ENCODE measurements around the gene KLHL3.
A peak's percentile ranks its signal among the peaks of the same experiment; 100 is the strongest.
"Not testable (repeated sequence)": the region's sequence is repeated elsewhere in the genome, so short reads cannot be mapped to it uniquely, and the experiment has no call there.

Gene KLHL3

GRCh38 chr5:137735555-137736284, at the start of gene KLHL3:
KLHL3 (minus strand) TSS chr5:137736089; CDS start chr5:137735646, 443 bp downstream.
- Histone ChIP-seq H4K20me1 (no peaks in the 10 kb centered on the region), H3K4me3 (peak within 1 kb of the TSS; percentile 66), H3K4me1 (peaks cover 32% of the 10 kb centered on the region), H3K4me2 (peak within 1 kb of the TSS; percentile 85), H3K27ac (peak within 1 kb of the TSS; percentile 57), H3K27me3 (no peaks in the 10 kb centered on the region), H3K9me3 (peaks cover 5% of the 10 kb centered on the region; the same call in 1 of the 2 replicates), H3K9ac (peak within 1 kb of the TSS; percentile 79), H3K36me3 (no peaks in the 10 kb centered on the region)
- no peak for TF ChIP-seq Cebpa-rat (IDR thresholded peaks at IDR 0.05)

GRCh38 chr5:137782984-137783536, 47.2 kb upstream of the KLHL3 start:
- Histone ChIP-seq H3K9me3 (no peaks in the 10 kb centered on the region), H3K4me3 (no peak overlapping the region), H3K27ac (no peak overlapping the region), H3K36me3 (no peaks in the 10 kb centered on the region), H3K4me1 (no peaks in the 10 kb centered on the region), H3K27me3 (no peaks in the 10 kb centered on the region), H4K20me1 (no peaks in the 10 kb centered on the region), H3K4me2 (no peak overlapping the region), H3K9ac (no peak overlapping the region)
- no peak for TF ChIP-seq Cebpa-rat (IDR thresholded peaks at IDR 0.05)

- Histone ChIP-seq H3K27ac (no peak overlapping the region), H3K4me2 (no peak overlapping the region), H3K4me3 (no peak overlapping the region), H3K4me1 (no peaks in the 10 kb centered on the region), H3K9ac (no peak overlapping the region), H4K20me1 (no peaks in the 10 kb centered on the region), H3K36me3 (no peaks in the 10 kb centered on the region), H3K27me3 (no peaks in the 10 kb centered on the region), H3K9me3 (no peaks in the 10 kb centered on the region)
- TF ChIP-seq Cebpa-rat (IDR thresholded peaks at IDR 0.05): no peak
Observed at GRCh38 chr5:137782055-137782454, 46.2 kb upstream of the KLHL3 start.

GRCh38 chr5:137778772-137779564, 43.1 kb upstream of the KLHL3 start:
- no peak overlapping the region for H3K4me3 ChIP-seq
- no peaks in the 10 kb centered on the region for H3K9me3 ChIP-seq
- H3K27me3 ChIP-seq: no peaks in the 10 kb centered on the region
- H3K4me1 ChIP-seq: no peaks in the 10 kb centered on the region
- no peaks in the 10 kb centered on the region for H3K36me3 ChIP-seq
- TF ChIP-seq Cebpa-rat (IDR thresholded peaks at IDR 0.05): no peak
- no peak overlapping the region for H3K4me2 ChIP-seq
- no peaks in the 10 kb centered on the region for H4K20me1 ChIP-seq
- H3K27ac ChIP-seq: no peak overlapping the region
- H3K9ac ChIP-seq: no peak overlapping the region

GRCh38 chr5:137767937-137768336, 32.0 kb upstream of the KLHL3 start:
- H4K20me1 ChIP-seq, H3K4me1 ChIP-seq, H3K27me3 ChIP-seq, H3K4me3 ChIP-seq, H3K36me3 ChIP-seq, H3K27ac ChIP-seq, H3K4me2 ChIP-seq, H3K9ac ChIP-seq: not testable (repeated sequence)
- H3K9me3 ChIP-seq: peaks cover 33% of the 10 kb centered on the region

GRCh38 chr5:137761566-137761965, 25.7 kb upstream of the KLHL3 start:
- H4K20me1 ChIP-seq: no peaks in the 10 kb centered on the region
- H3K4me3 ChIP-seq: no peak overlapping the region
- peaks cover 5% of the 10 kb centered on the region for H3K9me3 ChIP-seq
- no peak overlapping the region for H3K4me2 ChIP-seq
- no peak overlapping the region for H3K27ac ChIP-seq
- H3K27me3 ChIP-seq: no peaks in the 10 kb centered on the region
- TF ChIP-seq Cebpa-rat (IDR thresholded peaks at IDR 0.05): no peak
- no peak overlapping the region for H3K9ac ChIP-seq
- H3K4me1 ChIP-seq: no peaks in the 10 kb centered on the region
- no peaks in the 10 kb centered on the region for H3K36me3 ChIP-seq

GRCh38 chr5:137760719-137761516, 25.0 kb upstream of the KLHL3 start:
- Histone ChIP-seq H3K4me3 (no peak overlapping the region), H3K4me1 (no peaks in the 10 kb centered on the region), H3K27me3 (no peaks in the 10 kb centered on the region), H3K9me3 (no peaks in the 10 kb centered on the region), H3K27ac (no peak overlapping the region), H3K36me3 (no peaks in the 10 kb centered on the region), H4K20me1 (no peaks in the 10 kb centered on the region), H3K9ac (no peak overlapping the region), H3K4me2 (no peak overlapping the region)
- TF ChIP-seq Cebpa-rat (IDR thresholded peaks at IDR 0.05): no peak

GRCh38 chr5:137760294-137760693, 24.4 kb upstream of the KLHL3 start:
- Histone ChIP-seq H3K4me2 (no peak overlapping the region), H3K27ac (no peak overlapping the region), H3K9me3 (no peaks in the 10 kb centered on the region)

GRCh38 chr5:137758715-137759306, 22.9 kb upstream of the KLHL3 start:
- TF ChIP-seq Cebpa-rat (IDR thresholded peaks at IDR 0.05): no peak

More at GRCh38 chr5:137760294-137760693, 24.4 kb upstream of the KLHL3 start:
- H3K36me3 ChIP-seq: no peaks in the 10 kb centered on the region
- TF ChIP-seq Cebpa-rat (IDR thresholded peaks at IDR 0.05): no peak
- H3K4me1 ChIP-seq: peaks cover 2% of the 10 kb centered on the region
- no peak overlapping the region for H3K9ac ChIP-seq
- no peaks in the 10 kb centered on the region for H3K27me3 ChIP-seq
- H4K20me1 ChIP-seq: no peaks in the 10 kb centered on the region
- H3K4me3 ChIP-seq: no peak overlapping the region

More at GRCh38 chr5:137758715-137759306, 22.9 kb upstream of the KLHL3 start:
- Histone ChIP-seq H3K4me1 (peaks cover 5% of the 10 kb centered on the region), H3K27ac (no peak overlapping the region), H3K4me2 (no peak overlapping the region), H3K4me3 (no peak overlapping the region), H3K9ac (no peak overlapping the region), H3K36me3 (no peaks in the 10 kb centered on the region), H3K27me3 (no peaks in the 10 kb centered on the region), H3K9me3 (no peaks in the 10 kb centered on the region), H4K20me1 (peaks cover 1% of the 10 kb centered on the region)

Measured in BLaER1 (cell line).